Measurements from ENCODE around the gene RHOB. TPM values are rescaled to one million over a fixed set of nuclear protein-coding genes. Genes with fewer than 3 reads are reported as not detected.

RHOB gene
- total RNA-seq, 1 donor from 2014 or later, result 12.9 TPM

DNA sequence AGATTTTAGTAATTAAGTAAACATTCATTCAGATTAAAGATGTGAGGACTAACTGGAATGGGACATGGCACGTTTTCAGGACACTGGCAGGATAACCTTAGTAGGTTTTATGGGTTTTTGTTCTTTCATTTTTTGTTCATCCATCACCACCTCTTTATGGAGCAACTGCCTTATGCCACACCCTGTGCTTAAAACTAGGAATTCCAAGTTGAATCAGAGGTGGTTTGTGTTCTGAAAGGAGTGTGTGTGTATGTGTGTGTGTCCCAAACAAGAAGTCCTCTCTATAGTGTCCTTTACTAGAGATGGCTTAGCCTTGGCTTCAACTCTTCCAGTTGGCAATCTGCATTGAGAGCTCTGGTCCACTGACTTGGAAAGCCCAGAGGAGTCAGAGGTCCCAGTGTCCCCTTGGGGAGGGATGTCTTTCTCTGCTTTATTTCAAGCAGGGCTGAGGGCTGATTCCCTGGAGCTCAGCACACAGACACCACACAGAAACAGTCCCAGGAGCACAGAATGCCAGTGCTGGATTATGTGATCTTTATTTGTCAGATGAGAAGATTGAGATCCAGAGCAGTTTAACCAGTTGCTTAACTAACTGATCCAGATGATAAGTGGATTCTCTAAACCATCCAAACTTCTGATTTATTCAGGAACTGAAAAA, 25.2 kb downstream of the RHOB start:
- Mint-ChIP-seq H3K27ac (no peak overlapping the region), H3K36me3 (ENCODE audit: low read depth) (no peaks in the 10 kb centered on the region), H3K9me3 (no peaks in the 10 kb centered on the region), H3K4me3 (no peak overlapping the region), H3K27me3 (no peaks in the 10 kb centered on the region), H3K4me1 (no peaks in the 10 kb centered on the region)
- POLR2A ChIA-PET, result no interaction called here
- ATAC-seq (ENCODE audit: low read depth) (no peak), DNase-seq (no peak)
- CTCF ChIA-PET, result no interaction called here
- intact Hi-C loops (cut with micrococcal nuclease), result no loop called here
- TF ChIP-seq, protein P1, sequence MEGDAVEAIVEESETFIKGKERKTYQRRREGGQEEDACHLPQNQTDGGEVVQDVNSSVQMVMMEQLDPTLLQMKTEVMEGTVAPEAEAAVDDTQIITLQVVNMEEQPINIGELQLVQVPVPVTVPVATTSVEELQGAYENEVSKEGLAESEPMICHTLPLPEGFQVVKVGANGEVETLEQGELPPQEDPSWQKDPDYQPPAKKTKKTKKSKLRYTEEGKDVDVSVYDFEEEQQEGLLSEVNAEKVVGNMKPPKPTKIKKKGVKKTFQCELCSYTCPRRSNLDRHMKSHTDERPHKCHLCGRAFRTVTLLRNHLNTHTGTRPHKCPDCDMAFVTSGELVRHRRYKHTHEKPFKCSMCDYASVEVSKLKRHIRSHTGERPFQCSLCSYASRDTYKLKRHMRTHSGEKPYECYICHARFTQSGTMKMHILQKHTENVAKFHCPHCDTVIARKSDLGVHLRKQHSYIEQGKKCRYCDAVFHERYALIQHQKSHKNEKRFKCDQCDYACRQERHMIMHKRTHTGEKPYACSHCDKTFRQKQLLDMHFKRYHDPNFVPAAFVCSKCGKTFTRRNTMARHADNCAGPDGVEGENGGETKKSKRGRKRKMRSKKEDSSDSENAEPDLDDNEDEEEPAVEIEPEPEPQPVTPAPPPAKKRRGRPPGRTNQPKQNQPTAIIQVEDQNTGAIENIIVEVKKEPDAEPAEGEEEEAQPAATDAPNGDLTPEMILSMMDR (IDR thresholded peaks at IDR 0.05), result no peak

- CTCF ChIA-PET, result no interaction called here
- no peaks in the 10 kb centered on the region for H3K9me3 Mint-ChIP-seq
- no peaks in the 10 kb centered on the region for H3K36me3 Mint-ChIP-seq (ENCODE audit: low read depth)
- no peaks in the 10 kb centered on the region for H3K4me1 Mint-ChIP-seq
- POLR2A ChIA-PET, result no interaction called here
- H3K4me3 Mint-ChIP-seq, result no peak overlapping the region
- intact Hi-C loops (cut with micrococcal nuclease), result no loop called here
- no peak overlapping the region for H3K27ac Mint-ChIP-seq
- ATAC-seq (ENCODE audit: low read depth) (no peak), DNase-seq (no peak)
- no peaks in the 10 kb centered on the region for H3K27me3 Mint-ChIP-seq
- TF ChIP-seq, protein P1 (IDR thresholded peaks at IDR 0.05), result no peak
Measured at GRCh38 chr2:20472569-20472968, 25.7 kb downstream of the RHOB start.

DNA sequence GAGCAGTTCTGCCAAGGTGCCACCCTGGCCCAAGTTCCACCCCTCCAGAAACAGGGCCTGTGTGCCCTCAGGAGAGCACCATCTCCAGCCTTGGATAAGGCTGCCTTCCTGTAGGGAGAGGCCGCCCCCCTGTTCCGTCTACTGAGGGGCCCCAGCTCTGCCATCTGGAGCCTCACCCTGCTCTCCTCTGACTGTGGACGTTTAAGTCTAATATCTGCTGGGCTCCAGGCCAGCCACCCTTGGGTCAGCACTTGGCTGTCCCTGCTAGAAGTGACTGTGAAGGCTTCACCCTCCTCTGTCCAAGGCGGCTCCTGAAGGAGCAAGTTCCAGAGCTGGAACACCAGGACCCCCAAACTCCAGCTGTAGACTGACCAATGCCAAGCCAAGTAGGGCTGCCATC, 26.3 kb downstream of the RHOB start:
- H3K4me1 Mint-ChIP-seq, result no peaks in the 10 kb centered on the region
- ATAC-seq (ENCODE audit: low read depth), result no peak
- POLR2A ChIA-PET, result no interaction called here
- TF ChIP-seq, protein P1 (IDR thresholded peaks at IDR 0.05), result no peak
- no peaks in the 10 kb centered on the region for H3K27me3 Mint-ChIP-seq
- no peaks in the 10 kb centered on the region for H3K36me3 Mint-ChIP-seq (ENCODE audit: low read depth)
- no peak overlapping the region for H3K27ac Mint-ChIP-seq
- DNase-seq, result no peak
- intact Hi-C loops (cut with micrococcal nuclease), result no loop called here
- H3K4me3 Mint-ChIP-seq, result no peak overlapping the region
- H3K9me3 Mint-ChIP-seq, result no peaks in the 10 kb centered on the region
- CTCF ChIA-PET, result no interaction called here

DNA sequence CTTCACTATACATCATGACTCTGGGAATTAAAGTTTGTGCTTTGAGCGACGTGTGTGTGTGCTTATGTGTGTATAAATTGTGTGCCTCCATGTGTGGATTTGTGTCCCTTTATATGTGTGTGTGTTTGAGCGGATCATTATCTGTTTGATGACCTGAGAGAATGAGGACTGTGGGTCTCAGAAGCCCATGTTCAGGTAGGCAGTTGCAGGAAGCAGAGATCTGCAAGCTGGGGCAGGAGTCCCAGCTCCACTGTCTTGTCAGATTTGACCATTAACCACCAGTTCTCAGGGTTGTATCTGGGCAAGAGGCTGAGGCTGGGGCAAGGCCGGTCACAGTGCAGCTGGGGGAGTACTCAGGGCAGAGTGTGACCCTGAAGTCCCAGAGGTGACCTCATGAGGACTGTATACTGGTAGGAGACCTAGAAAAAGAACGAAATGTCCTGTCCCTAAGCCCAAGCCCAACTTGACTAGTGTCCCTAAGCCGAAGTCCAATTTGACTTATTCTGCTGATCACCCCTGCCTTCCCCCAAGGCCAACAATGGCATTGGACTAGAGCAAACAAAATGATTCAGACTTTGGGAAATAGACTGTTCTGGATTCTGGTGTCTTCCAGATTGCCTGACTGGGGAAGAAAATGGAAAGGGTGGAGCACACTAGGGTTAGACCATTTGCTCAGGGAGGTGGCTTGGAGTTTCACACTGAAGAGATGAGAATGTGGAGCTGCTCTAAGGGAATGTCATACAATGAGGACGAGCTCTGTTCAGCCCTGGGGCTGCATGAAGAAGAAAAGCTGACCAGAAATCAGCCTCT, 28.1 kb downstream of the RHOB start:
- POLR2A ChIA-PET, result no interaction called here
- no peaks in the 10 kb centered on the region for H3K9me3 Mint-ChIP-seq
- intact Hi-C loops (cut with micrococcal nuclease), result no loop called here
- H3K4me1 Mint-ChIP-seq, result no peaks in the 10 kb centered on the region
- H3K36me3 Mint-ChIP-seq (ENCODE audit: low read depth), result no peaks in the 10 kb centered on the region
- ATAC-seq (ENCODE audit: low read depth), result no peak
- no peak overlapping the region for H3K27ac Mint-ChIP-seq
- DNase-seq, result no peak
- no peak overlapping the region for H3K4me3 Mint-ChIP-seq
- CTCF ChIA-PET, result no interaction called here
- TF ChIP-seq, protein P1 (IDR thresholded peaks at IDR 0.05), result no peak
- H3K27me3 Mint-ChIP-seq, result no peaks in the 10 kb centered on the region

GRCh38 chr2:20475567-20475952, 28.7 kb downstream of the RHOB start:
- no peak overlapping the region for H3K4me3 Mint-ChIP-seq
- DNase-seq (no peak), ATAC-seq (ENCODE audit: low read depth) (no peak)
- no peak overlapping the region for H3K27ac Mint-ChIP-seq
- intact Hi-C loops (cut with micrococcal nuclease), result no loop called here
- no peaks in the 10 kb centered on the region for H3K9me3 Mint-ChIP-seq
- ChIA-PET CTCF (no interaction called here), POLR2A (no interaction called here)
- TF ChIP-seq, protein P1 (IDR thresholded peaks at IDR 0.05), result no peak
- no peaks in the 10 kb centered on the region for H3K36me3 Mint-ChIP-seq (ENCODE audit: low read depth)
- no peaks in the 10 kb centered on the region for H3K27me3 Mint-ChIP-seq
- H3K4me1 Mint-ChIP-seq, result no peaks in the 10 kb centered on the region
